ENCODE results near the gene ABCA4.

DNA sequence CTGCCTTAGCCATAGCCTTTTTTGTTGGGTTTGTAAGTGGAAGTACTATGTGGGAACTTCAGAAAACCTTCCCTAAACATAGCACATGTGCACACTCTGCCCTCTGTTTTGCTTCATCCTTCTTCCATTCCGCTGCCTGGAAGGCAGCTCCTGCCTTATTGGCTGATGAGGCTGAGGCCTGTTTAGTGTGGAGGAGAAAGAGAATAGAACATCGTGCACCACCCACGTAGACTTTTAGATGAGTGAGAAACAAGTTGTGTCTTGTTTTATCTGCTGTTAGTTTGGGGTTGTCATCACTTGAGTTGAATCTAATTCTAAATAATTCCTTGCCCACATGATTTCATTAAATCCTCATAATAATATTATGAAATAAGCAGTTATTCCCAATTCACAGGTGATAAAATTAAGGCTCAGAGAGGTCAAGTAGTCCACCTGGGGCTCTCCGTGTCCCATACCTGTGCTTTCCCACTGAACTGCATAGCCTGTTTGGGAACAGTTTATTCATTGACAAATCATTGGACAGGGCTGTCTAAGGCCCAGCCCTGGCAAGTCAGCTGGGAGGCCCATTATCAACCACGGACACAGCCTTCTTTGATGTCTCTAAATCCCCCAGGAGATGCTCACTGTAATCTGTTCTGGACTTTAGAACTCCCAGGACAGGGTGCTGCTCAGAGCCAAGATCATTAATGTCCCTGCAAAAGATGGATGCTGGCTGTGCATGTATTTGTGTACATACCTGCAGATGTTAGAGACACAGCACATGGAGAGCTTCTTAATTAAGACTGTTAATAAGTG is 93.0 kb downstream of the ABCA4 start:
- TF ChIP-seq CREB1 (CRISPR knock-in tag; IDR thresholded peaks at IDR 0.05) = no peak
- TF ChIP-seq, protein P1, sequence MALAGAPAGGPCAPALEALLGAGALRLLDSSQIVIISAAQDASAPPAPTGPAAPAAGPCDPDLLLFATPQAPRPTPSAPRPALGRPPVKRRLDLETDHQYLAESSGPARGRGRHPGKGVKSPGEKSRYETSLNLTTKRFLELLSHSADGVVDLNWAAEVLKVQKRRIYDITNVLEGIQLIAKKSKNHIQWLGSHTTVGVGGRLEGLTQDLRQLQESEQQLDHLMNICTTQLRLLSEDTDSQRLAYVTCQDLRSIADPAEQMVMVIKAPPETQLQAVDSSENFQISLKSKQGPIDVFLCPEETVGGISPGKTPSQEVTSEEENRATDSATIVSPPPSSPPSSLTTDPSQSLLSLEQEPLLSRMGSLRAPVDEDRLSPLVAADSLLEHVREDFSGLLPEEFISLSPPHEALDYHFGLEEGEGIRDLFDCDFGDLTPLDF (CRISPR knock-in tag; IDR thresholded peaks at IDR 0.05) = no peak

Data from WTC11 (cell line).